Spleen (tissue), 7 donors: ENCODE results near the gene ASTN1.

Experiments
- CTCF ChIP-seq, 11 experiments: fragments of 200-600 bp in 7 of 11; fragments of 450-650 bp in 4 of 11; sonication (generic) in 4 of 11; IDR thresholded peaks in 8 of 11; conservative IDR thresholded peaks in 3 of 11; 1 replicate in 7 of 11; 2 replicates in 4 of 11; pipeline versions ENCODE4 v1.4.0 to v1.8.0; 2016 to 2021; ENCODE audit warnings: antibody characterized with exemption in 11 of 11, inconsistent platforms in 4 of 11, mild to moderate bottlenecking in 1 of 11
- POLR2A ChIP-seq, 3 donors: fragments of 450-650 bp; IDR thresholded peaks; one replicate each; pipeline ENCODE4 v1.5.1; 2017; ENCODE audit warnings: antibody characterized with exemption in 3 of 3, mild to moderate bottlenecking in 1 of 3
- POLR2AphosphoS5 ChIP-seq, 3 donors: sonication (generic); formaldehyde crosslinking; IDR thresholded peaks; one replicate each; pipeline ENCODE4 v1.5.1; 2017; ENCODE audit warnings: antibody characterized with exemption in 3 of 3
- donor health status: DM: no; HTN: no; CAD: no; lungs with moderate emphysema.
- donor health status: DM: no; HTN: no; CAD: no.
- donor health status: DM: no; HTN: no; CAD: no.

- TF ChIP-seq POLR2AphosphoS5 (IDR thresholded peaks at IDR 0.05) (no peak), CTCF (IDR thresholded peaks at IDR 0.05 in 8 of 11, conservative IDR thresholded peaks at IDR 0.05 in 3 of 11) (no peak), POLR2A (IDR thresholded peaks at IDR 0.05) (no peak)
Observed at GRCh38 chr1:176938375-176938774, 226.1 kb downstream of the ASTN1 start.
